HUES64 (cell line): ENCODE results near the gene KIF7.

Source experiments
- H3K27ac ChIP-seq: 2 replicates; pipeline ENCODE4 v1.7.0; 2013; ENCODE audit warnings: low read depth, low read length, inconsistent platforms
- H3K27me3 ChIP-seq: 2 replicates; pipeline ENCODE4 v1.6.1; 2013; ENCODE audit warnings: mild to moderate bottlenecking, low read length; ENCODE audit not compliant: insufficient read depth
- H3K36me3 ChIP-seq: 2 replicates; pipeline ENCODE4 v1.6.1; 2013; ENCODE audit warnings: mild to moderate bottlenecking, low read length; ENCODE audit not compliant: insufficient read depth
- H3K4me1 ChIP-seq: 2 replicates; pipeline ENCODE4 v1.6.1; 2013; ENCODE audit warnings: mild to moderate bottlenecking, low read length, moderate library complexity; ENCODE audit not compliant: insufficient read depth
- H3K4me3 ChIP-seq: 2 replicates; pipeline ENCODE4 v1.5.1; 2013; ENCODE audit warnings: mild to moderate bottlenecking, low read length, moderate library complexity
- H3K9ac ChIP-seq: 2 replicates; pipeline ENCODE4 v1.6.1; 2013; ENCODE audit warnings: mild to moderate bottlenecking, low read depth, low read length
- H3K9me3 ChIP-seq: 2 replicates; pipeline ENCODE4 v1.6.1; 2013; ENCODE audit warnings: low read depth, low read length; ENCODE audit not compliant: insufficient read depth
- WGBS: fragments of 150-250, 120-280 bp; methylation state at CpG from one replicate; pipeline ENCODE4 v1.1.7; 2013; ENCODE audit warnings: missing lambda C conversion rate; 5-methylcytosine and 5-hydroxymethylcytosine counted together

Gene KIF7

DNA sequence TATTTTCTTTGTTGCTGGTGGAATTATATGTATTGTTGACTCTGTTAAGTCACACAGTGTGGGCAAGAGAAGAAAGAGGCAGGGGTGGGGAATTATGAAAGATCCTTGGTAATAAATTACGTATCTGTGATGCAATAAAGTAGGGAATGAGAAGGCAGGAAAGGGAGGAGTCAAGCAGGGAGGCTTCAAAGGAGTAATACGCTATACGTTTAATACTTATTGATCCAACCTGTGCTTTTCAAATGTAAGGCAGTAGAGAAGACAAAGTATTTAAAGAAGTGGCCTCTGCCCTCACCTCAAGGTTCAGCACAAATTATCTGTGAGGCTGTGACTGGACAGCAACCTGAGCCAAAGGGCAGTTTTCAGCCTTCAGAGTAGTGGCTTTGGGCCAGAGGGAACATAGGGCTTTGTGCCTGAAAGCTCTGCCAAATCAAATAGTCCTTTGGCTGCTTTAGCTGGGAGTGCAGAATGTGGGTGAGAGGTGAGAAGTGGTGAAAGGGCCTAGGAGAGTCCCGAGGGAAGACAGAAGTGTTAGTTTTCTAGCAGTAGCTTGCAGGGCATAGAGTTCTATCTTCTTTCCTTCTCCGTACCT, 25.1 kb upstream of the KIF7 start:
- no peak overlapping the region for H3K27ac ChIP-seq
- 88% methylated on average over 5 of the region's 5 CpGs for WGBS
- H3K4me1 ChIP-seq: no peaks in the 10 kb centered on the region
- H3K27me3 ChIP-seq: no peaks in the 10 kb centered on the region
- H3K4me3 ChIP-seq: no peak overlapping the region
- no peak overlapping the region for H3K9ac ChIP-seq
- no peaks in the 10 kb centered on the region for H3K9me3 ChIP-seq
- no peaks in the 10 kb centered on the region for H3K36me3 ChIP-seq

DNA sequence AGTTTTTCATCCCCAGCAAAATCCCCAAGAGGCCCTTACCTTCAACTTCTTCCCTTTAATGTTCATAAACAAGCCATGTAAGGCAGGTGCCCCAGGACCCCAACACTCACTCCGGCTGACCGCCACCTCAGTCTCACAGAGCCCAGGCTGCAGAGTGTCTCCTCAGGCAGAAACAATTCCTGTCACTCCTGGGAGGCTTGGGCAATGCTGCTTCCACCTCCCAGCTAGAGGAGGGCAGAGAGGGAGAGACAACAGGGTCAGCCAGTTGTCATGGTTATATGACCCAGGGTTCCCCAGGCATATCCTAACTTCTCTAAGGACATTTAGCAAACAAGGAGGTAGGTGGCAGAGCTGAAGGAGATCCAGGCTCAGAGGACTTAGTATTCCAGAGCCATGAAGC, 23.9 kb upstream of the KIF7 start, which contains the start of gene PLIN1:
TSS of gene PLIN1 (minus strand) at position 156 of the 400 bp plus-strand sequence. CDS start 1,878 bp downstream, outside the sequence.
- H3K4me1 ChIP-seq: no peaks in the 10 kb centered on the region
- H3K27ac ChIP-seq: no peak within 1 kb of the TSS
- no peaks in the 10 kb centered on the region for H3K9me3 ChIP-seq
- no peak within 1 kb of the TSS for H3K9ac ChIP-seq
- no peaks in the 10 kb centered on the region for H3K27me3 ChIP-seq
- H3K4me3 ChIP-seq: no peak within 1 kb of the TSS
- no peaks in the 10 kb centered on the region for H3K36me3 ChIP-seq
- WGBS: 93% methylated on average over 2 of the region's 2 CpGs

DNA sequence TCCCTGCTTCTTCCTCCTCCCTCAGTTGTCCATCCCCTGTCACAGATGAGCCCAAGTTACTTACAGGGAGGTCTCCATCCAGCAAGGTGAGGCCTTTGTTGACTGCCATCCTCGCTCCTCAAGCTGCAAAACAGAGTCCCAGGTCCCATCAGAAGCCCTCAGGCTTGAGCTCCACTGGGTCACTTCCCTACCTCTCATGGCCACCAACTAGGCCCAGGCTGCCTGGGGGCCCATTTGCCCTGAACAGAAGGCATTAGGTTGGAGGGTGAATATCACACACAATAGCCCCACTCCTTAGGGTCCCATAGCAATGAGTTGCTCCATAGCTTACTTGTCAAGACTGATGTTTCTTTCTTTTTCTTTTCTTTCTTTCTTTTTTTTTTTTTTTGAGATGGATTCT, 22.1 kb upstream of the KIF7 start:
- Histone ChIP-seq H3K4me1 (no peaks in the 10 kb centered on the region), H3K4me3 (no peak overlapping the region), H3K9me3 (no peaks in the 10 kb centered on the region), H3K27ac (no peak overlapping the region), H3K9ac (no peak overlapping the region), H3K36me3 (no peaks in the 10 kb centered on the region), H3K27me3 (no peaks in the 10 kb centered on the region)
- 90% methylated on average over 1 of the region's 1 CpG for WGBS

DNA sequence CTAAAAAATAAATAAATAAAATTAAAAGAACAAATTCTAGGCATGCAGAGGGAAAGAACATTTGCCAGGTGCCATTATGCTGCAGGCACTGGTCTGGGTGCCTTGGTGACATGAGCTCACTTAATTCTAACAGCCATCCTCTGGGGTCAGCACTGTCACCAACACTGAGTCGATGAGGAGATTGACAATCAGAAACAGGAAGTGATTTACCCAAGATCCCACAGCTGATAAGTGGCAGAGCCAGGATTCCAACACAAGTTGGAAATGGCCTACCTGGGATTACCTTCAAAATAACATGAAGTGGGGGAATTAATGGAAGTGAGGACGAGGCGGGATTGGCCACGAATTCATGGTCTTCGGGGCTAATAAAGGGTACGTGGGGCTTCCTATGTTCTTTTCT, 20.3 kb upstream of the KIF7 start:
- H3K4me1 ChIP-seq: no peaks in the 10 kb centered on the region
- no peak overlapping the region for H3K9ac ChIP-seq
- no peaks in the 10 kb centered on the region for H3K27me3 ChIP-seq
- no peak overlapping the region for H3K27ac ChIP-seq
- no peaks in the 10 kb centered on the region for H3K36me3 ChIP-seq
- 91% methylated on average over 5 of the region's 6 CpGs for WGBS
- H3K9me3 ChIP-seq: no peaks in the 10 kb centered on the region
- H3K4me3 ChIP-seq: no peak overlapping the region

DNA sequence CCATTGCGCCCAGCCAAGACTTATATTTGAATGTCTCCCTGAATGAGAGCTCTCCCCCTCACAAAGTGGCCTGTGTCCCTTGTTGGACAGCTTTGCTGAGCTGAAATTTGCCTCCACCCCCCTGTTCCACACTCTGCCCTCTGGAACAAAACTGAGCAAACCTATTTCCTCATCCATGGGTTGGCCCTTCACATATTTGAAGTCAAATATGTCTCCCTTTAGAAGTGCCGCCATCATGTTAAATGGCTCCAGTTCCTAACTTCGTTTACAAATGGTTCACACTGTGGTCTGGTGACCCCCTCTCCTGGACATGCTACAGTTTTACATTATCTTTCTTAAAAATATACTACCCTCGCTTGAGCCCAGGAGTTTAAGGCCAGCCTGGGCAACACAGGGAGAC, 19.3 kb upstream of the KIF7 start:
- Histone ChIP-seq H3K4me1 (no peaks in the 10 kb centered on the region), H3K27me3 (no peaks in the 10 kb centered on the region), H3K36me3 (no peaks in the 10 kb centered on the region), H3K9me3 (no peaks in the 10 kb centered on the region), H3K9ac (no peak overlapping the region), H3K27ac (no peak overlapping the region), H3K4me3 (no peak overlapping the region)
- 87% methylated on average over 4 of the region's 4 CpGs for WGBS

DNA sequence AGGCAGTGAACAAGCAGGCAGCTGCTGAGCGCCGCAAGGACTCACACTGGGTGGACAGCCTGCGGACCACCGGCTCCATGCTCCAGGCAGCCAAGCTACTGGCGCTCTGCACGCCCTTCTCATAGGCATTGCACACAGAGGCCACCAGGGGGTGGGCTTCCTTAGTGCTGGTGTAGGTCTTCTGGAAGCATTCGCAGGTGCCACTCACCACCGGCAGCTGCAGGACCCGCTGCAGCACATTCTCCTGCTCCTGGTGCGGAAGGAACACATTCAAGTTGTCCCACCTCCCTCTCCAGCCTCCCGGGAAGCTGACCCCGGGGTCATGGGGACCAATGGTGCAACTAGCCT, 17.9 kb upstream of the KIF7 start:
- no peaks in the 10 kb centered on the region for H3K4me1 ChIP-seq
- no peak overlapping the region for H3K9ac ChIP-seq
- 47% methylated on average over 12 of the region's 12 CpGs for WGBS
- no peaks in the 10 kb centered on the region for H3K9me3 ChIP-seq
- H3K4me3 ChIP-seq: no peak overlapping the region
- no peaks in the 10 kb centered on the region for H3K27me3 ChIP-seq
- no peaks in the 10 kb centered on the region for H3K36me3 ChIP-seq
- no peak overlapping the region for H3K27ac ChIP-seq

DNA sequence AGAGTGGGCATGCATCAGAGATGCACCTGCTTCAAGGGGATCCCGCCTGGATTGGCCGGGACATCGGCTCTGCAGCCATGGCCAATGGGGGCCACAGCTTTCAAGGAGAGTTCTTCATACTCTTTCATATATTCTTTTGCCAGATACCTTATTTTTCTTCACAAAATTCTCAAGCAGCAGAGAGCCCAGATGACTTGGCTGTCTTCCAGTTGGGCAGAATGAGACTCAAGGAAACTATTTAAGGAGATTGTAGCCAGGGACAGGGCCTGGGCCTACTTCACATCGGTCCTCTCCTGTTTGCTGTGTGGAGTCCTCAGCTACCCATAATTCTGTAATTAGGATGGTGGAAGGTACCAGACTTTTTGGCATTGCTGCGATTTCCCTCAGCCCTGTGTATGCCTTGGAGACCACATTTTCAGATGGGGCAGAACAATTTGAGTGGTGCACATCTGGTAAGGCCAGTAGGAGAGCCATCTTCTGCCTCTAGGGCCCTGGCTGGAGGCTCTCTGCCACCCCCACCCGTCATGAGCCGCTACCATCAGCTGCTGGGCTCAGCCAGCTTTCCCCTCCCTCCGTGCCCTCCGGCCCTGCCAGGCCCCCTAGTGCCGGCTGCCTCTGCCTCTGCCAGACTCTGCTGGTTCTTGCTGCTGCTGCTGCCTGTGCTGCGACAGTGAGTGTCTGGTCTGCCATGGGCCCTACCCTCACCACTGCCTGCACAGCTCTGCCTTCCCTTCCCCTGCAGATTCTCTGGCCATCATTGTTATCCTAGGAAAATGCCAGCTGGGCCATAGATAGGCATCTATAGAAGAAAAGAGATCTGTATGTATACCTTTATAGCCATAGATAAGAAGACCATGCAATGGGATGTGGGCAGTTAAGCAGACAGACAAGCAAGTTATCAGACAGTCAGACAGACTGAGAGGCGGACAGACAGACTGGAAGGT, 17.2 kb upstream of the KIF7 start:
- Histone ChIP-seq H3K4me3 (no peak overlapping the region), H3K36me3 (no peaks in the 10 kb centered on the region), H3K27me3 (no peaks in the 10 kb centered on the region), H3K27ac (no peak overlapping the region), H3K9ac (no peak overlapping the region), H3K4me1 (no peaks in the 10 kb centered on the region), H3K9me3 (no peaks in the 10 kb centered on the region)
- 83% methylated on average over 12 of the region's 12 CpGs for WGBS

DNA sequence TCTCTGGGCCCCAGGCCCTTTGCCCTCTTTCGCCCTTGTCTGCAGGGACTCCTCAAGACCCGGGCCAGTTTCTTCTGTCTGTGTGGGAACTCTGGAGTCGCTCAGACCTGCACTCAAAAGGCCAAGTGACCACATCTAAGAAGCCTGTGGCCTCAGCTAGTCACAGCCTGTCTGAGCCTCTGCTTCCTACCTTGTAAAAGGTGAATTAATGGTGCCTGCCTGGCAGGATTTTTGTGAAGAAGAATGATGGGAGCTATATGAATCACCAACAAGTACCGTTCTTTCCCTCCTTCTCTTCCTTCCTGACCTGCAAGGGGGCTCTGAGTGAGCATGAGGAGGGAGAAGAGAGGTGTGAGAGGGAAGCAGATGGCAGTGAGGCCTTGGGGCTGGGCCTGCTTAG, 16.4 kb upstream of the KIF7 start:
- WGBS: 62% methylated on average over 4 of the region's 4 CpGs
- Histone ChIP-seq H3K4me3 (no peak overlapping the region), H3K9me3 (no peaks in the 10 kb centered on the region), H3K4me1 (no peaks in the 10 kb centered on the region), H3K36me3 (no peaks in the 10 kb centered on the region), H3K9ac (no peak overlapping the region), H3K27ac (no peak overlapping the region), H3K27me3 (peaks cover 5% of the 10 kb centered on the region)

DNA sequence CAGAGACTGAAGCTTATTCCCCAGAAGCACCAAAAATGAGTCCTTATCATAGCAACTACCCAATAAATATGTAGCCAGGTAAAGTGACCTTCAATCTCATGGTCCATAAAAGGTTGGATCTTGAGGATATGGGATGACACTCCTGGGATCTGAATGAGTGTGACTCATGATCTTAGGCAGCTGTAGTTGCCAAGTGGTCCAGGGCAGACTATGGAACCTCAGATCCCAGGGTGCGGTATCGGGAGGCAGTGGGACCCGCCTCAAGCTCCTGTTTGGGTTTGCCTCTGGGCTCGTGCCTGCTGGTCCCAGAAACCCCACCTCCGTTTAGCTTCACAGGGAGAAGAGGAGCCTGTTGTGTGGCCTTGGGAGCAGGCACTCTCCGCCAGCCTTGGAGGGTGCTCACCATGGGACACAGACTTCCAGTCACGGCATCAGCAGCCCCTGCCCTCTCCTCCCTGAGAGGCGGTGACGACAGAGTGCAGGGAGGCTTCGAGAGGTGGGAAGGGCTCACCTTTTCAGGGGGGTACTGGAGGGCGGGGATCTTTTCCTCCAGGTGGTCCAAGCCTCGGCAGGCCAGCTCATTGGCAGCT, 15.8 kb upstream of the KIF7 start:
- peaks cover under 1% of the 10 kb centered on the region; the same call in 1 of the 2 replicates for H3K4me1 ChIP-seq
- peaks cover 11% of the 10 kb centered on the region for H3K27me3 ChIP-seq
- WGBS: 89% methylated on average over 12 of the region's 12 CpGs
- H3K36me3 ChIP-seq: no peaks in the 10 kb centered on the region
- H3K4me3 ChIP-seq: no peak overlapping the region
- H3K27ac ChIP-seq: no peak overlapping the region
- no peaks in the 10 kb centered on the region for H3K9me3 ChIP-seq
- no peak overlapping the region for H3K9ac ChIP-seq

DNA sequence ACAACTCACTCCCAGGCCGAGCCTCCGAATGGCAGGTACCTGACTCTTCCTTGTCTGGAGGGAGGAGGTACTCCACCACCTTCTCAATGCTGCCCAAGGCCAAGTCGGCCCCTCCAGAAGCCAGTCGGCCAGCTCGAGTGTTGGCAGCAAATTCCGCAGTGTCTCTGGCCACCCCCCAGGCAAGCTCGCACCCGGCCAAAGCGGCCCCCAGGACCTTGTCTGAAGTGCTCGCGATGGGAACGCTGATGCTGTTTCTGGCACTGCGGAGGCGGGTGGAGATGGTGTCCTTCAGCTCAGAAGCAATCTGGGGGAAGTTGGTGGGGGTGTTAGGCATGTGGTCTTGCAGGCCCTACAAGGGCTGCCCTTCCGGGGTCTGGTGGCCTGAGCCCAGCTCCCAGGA, 14.7 kb upstream of the KIF7 start:
- Histone ChIP-seq H3K4me3 (no peak overlapping the region), H3K27me3 (peaks cover 20% of the 10 kb centered on the region), H3K36me3 (no peaks in the 10 kb centered on the region), H3K4me1 (peaks cover 6% of the 10 kb centered on the region), H3K9ac (no peak overlapping the region), H3K27ac (no peak overlapping the region), H3K9me3 (no peaks in the 10 kb centered on the region)
- WGBS: 94% methylated on average over 15 of the region's 15 CpGs

DNA sequence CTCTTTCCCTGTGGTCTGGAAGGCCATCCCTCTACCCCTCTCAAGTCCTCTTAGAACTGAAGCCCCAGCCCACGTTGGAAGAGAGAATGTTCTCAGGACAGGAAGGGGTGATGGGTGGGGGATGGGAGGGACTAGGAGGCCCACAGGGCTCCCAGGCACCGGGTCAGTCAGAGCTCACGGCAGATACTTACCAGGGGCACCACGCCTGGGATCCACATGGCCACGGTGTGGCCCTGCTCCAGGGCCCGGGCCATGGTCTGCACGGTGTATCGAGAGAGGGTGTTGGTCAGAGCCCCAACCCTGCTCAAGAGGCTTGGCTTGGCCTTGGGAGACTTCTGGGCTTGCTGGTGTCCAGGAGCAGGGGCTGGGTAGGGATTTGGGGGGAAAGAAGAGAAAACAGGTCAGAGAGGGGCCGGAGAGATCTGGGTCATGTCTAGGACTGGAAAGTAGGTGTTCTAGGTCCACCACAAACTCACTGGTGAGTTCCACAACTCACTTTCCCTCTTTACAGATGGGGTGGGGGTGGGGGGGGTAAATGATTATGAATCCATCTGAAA, 14.1 kb upstream of the KIF7 start:
- no peak overlapping the region for H3K27ac ChIP-seq
- H3K27me3 ChIP-seq: peaks cover 26% of the 10 kb centered on the region
- H3K4me1 ChIP-seq: peaks cover 7% of the 10 kb centered on the region
- H3K9ac ChIP-seq: no peak overlapping the region
- no peak overlapping the region for H3K4me3 ChIP-seq
- no peaks in the 10 kb centered on the region for H3K36me3 ChIP-seq
- H3K9me3 ChIP-seq: no peaks in the 10 kb centered on the region
- 89% methylated on average over 7 of the region's 9 CpGs for whole genome bisulfite sequencing
